SKM-1 (cell line): Measurements from ENCODE around the gene PFKM.
"Not testable (repeated sequence)": the region's sequence is repeated elsewhere in the genome, so short reads cannot be mapped to it uniquely, and the experiment has no call there.

Source experiments
- DNase-seq: peaks from one replicate; lab custom pipeline; 2025; ENCODE audit not compliant: unreplicated experiment; lab: John Stamatoyannopoulos, UW

Gene PFKM

GRCh38 chr12:48110691-48111311 is 8.4 kb upstream of the PFKM start:
- DNase-seq = no peak

- DNase-seq = not testable (repeated sequence)
Observed at GRCh38 chr12:48111312-48111693, 7.9 kb upstream of the PFKM start.

- no peak for DNase-seq
Observed at GRCh38 chr12:48115957-48116356, 3.2 kb upstream of the PFKM start.

GRCh38 chr12:48118284-48118871 is 786 bp upstream of the PFKM start:
- no peak for DNase-seq

- no peak for DNase-seq
Observed at GRCh38 chr12:48119834-48120195, 651 bp downstream of the PFKM start.

- DNase-seq = no peak
Observed at GRCh38 chr12:48121522-48121921, 2.4 kb downstream of the PFKM start.

- no peak for DNase-seq
Observed at GRCh38 chr12:48122065-48122834, 3.1 kb downstream of the PFKM start.

GRCh38 chr12:48123169-48123568 is 4.0 kb downstream of the PFKM start:
- no peak for DNase-seq

GRCh38 chr12:48125542-48125941 is 6.4 kb downstream of the PFKM start:
- DNase-seq = not testable (repeated sequence)

GRCh38 chr12:48125985-48126384 is 6.8 kb downstream of the PFKM start:
- no peak for DNase-seq

- DNase-seq = no peak
Observed at GRCh38 chr12:48126953-48127630, 7.9 kb downstream of the PFKM start.

GRCh38 chr12:48128800-48129199 is 9.6 kb downstream of the PFKM start:
- DNase-seq = no peak

GRCh38 chr12:48129376-48129775 is 10.2 kb downstream of the PFKM start:
- DNase-seq = no peak

GRCh38 chr12:48131517-48131916 is 12.4 kb downstream of the PFKM start:
- no peak for DNase-seq

- no peak for DNase-seq
Observed at GRCh38 chr12:48132826-48133225, 13.7 kb downstream of the PFKM start.

GRCh38 chr12:48135027-48135426 is 15.9 kb downstream of the PFKM start:
- no peak for DNase-seq

GRCh38 chr12:48142818-48143674 is 23.9 kb downstream of the PFKM start:
- DNase-seq = no peak

- DNase-seq = no peak
Observed at GRCh38 chr12:48143898-48144297, 24.7 kb downstream of the PFKM start.

GRCh38 chr12:48145981-48146380 is 26.8 kb downstream of the PFKM start:
- no peak for DNase-seq

GRCh38 chr12:48151103-48151771 is 32.1 kb downstream of the PFKM start:
- DNase-seq = no peak
